ENCODE results near the gene ARHGEF28.

DNA sequence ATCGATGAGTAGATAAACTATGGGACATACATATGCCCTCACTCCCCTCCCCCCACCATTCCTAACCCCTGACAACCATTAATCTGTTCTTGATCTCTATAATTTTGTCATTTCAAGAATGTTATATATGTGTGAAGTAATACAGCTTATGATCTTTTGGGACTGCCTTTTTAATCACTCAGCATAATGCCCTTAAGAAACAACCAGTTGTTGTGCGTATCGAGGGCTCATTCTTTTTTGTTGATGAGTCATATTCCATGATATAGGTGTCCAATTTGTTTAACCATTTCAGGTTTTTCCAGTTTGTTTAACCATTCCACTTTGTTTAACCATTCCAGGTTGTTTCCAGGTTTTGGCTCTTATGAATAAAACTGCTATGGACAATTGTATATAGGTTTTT, 75.6 kb downstream of the ARHGEF28 start:
- TF ChIP-seq, protein P1, sequence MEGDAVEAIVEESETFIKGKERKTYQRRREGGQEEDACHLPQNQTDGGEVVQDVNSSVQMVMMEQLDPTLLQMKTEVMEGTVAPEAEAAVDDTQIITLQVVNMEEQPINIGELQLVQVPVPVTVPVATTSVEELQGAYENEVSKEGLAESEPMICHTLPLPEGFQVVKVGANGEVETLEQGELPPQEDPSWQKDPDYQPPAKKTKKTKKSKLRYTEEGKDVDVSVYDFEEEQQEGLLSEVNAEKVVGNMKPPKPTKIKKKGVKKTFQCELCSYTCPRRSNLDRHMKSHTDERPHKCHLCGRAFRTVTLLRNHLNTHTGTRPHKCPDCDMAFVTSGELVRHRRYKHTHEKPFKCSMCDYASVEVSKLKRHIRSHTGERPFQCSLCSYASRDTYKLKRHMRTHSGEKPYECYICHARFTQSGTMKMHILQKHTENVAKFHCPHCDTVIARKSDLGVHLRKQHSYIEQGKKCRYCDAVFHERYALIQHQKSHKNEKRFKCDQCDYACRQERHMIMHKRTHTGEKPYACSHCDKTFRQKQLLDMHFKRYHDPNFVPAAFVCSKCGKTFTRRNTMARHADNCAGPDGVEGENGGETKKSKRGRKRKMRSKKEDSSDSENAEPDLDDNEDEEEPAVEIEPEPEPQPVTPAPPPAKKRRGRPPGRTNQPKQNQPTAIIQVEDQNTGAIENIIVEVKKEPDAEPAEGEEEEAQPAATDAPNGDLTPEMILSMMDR (IDR thresholded peaks at IDR 0.05), result no peak
- TF ChIP-seq POLR2AphosphoS5 (IDR thresholded peaks at IDR 0.05), result no peak
